Heart right ventricle (tissue), 16 donors: ENCODE results near the gene DZIP3. TPM values are rescaled to one million over a fixed set of nuclear protein-coding genes. Genes with fewer than 3 reads are reported as not detected.
"Not testable (repeated sequence)": the region's sequence is repeated elsewhere in the genome, so short reads cannot be mapped to it uniquely, and the experiment has no call there.

ENCODE experiments used
- ATAC-seq, 8 donors: fragments of 200-7000 bp; cut with Tn5 transposase; one replicate each; pipeline ENCODE4 v1.9.1; 2020; ENCODE audit warnings: mild to moderate bottlenecking in 8 of 8, moderate library complexity in 8 of 8, moderate number of reproducible peaks in 1 of 8
- DNase-seq, 2 donors: peaks; one replicate each; pipeline ENCODE4 v3.0.0-alpha.2; 2020
- H3K27ac ChIP-seq, 10 donors: fragments of 200-600 bp; sonication (generic) in 2 of 10; one replicate each; pipeline versions ENCODE4 v1.5.0 to v1.8.0; 2020 to 2022; ENCODE audit warnings: mild to moderate bottlenecking in 3 of 10
- H3K27me3 ChIP-seq, 7 donors: fragments of 200-600 bp; one replicate each; pipeline ENCODE4 v1.8.0; 2021 to 2022; ENCODE audit warnings: mild to moderate bottlenecking in 2 of 7
- H3K36me3 ChIP-seq, 9 donors: fragments of 200-600 bp; sonication (generic) in 1 of 9; one replicate each; pipeline versions ENCODE4 v1.5.0 to v1.8.0; 2020 to 2022; ENCODE audit warnings: mild to moderate bottlenecking in 2 of 9
- H3K4me1 ChIP-seq, 9 donors: fragments of 200-600 bp; sonication (generic) in 1 of 9; one replicate each; pipeline versions ENCODE4 v1.5.0 to v1.8.0; 2020 to 2022; ENCODE audit warnings: mild to moderate bottlenecking in 4 of 9
- H3K4me3 ChIP-seq, 10 donors: fragments of 200-600 bp; sonication (generic) in 2 of 10; one replicate each; pipeline versions ENCODE4 v1.5.0 to v1.8.0; 2020 to 2022; ENCODE audit warnings: mild to moderate bottlenecking in 7 of 10, moderate library complexity in 2 of 10
- H3K9me3 ChIP-seq, 11 donors: fragments of 200-600 bp in 10 of 11; sonication (generic) in 2 of 11; one replicate each; pipeline versions ENCODE4 v1.5.0 to v1.8.0; 2013 to 2022; ENCODE audit warnings: mild to moderate bottlenecking in 2 of 11, control low read depth in 1 of 11, moderate library complexity in 1 of 11
- CTCF ChIP-seq, 9 donors: fragments of 200-600 bp; sonication (generic) in 2 of 9; IDR thresholded peaks; one replicate each; pipeline versions ENCODE4 v1.5.0 to v1.8.0; 2021 to 2022; ENCODE audit warnings: antibody characterized with exemption in 9 of 9, mild to moderate bottlenecking in 5 of 9, moderate library complexity in 1 of 9
- WGBS, 2 donors: extraction: QIAGEN DNeasy Blood & Tissue Kit; methylation state at CpG; one replicate each; pipeline ENCODE4 v1.1.7; 2013; ENCODE audit warnings: inconsistent platforms in 1 of 2; 5-methylcytosine and 5-hydroxymethylcytosine counted together
- intact Hi-C, 10 donors: fragments of 100-400 bp; cut with DNase I; formaldehyde crosslinking; loops; one replicate each; pipeline versions ENCODE4 v1.11.1 to v1.14.2; 2022
- polyA plus RNA-seq, 2 donors: library from polyadenylated mRNA; stranded (reverse); fragments of 200-250 nt; gene quantifications; one replicate each; pipeline ENCODE4 v1.2.3, GENCODE V29; 2013
- total RNA-seq, 10 donors: library from RNA; stranded (reverse); fragmentation: NEBNext Ultra II Directional in 3 of 10; extraction: Animal tissue kit (Norgen Biotek cat#: 25700) in 3 of 10; gene quantifications; one replicate each; pipeline versions ENCODE4 v1.2.1 to v1.2.4, GENCODE V29; 2021 to 2023
- donor health status: Arrhythmogenic right ventricular cardiomyopathy.
- donor health status: ischemic (EF 13 %, LVEDD 7.1; RV severe dilation, severe dysfunction).
- donor health status: healthy with polysubstance abuse.
- donor health status: DM: no; HTN: yes; CAD: no.
- donor health status: DM: no; HTN: no; CAD: no.
- donor health status: ischemic (EF 25% LVEDD 6.9; RV normal size, moderate dysfunction).
- donor health status: ischemic (EF 25% LVEDD 5.7; RV mildly dilated, moderate dysfunction).
- donor health status: healthy.
- donor health status: DM: yes; HTN: yes; CAD: no.
- donor health status: Ischemic cardiomyopathy.
- donor health status: ischemic (EF 35%, LVEDD 5.7; RV mildly dilated, moderate dysfunction).
- donor health status: nonischemic (EF 11% LVEDD 7.7; RV severe dilation, severe dysfunction).
- donor health status: DM: yes; HTN: yes; CAD: no.
- donor health status: PGD.
- donor health status: ischemic (EF 29% LVEDD 5.4; RV normal size, mild dysfunction).
- donor health status: nonischemic (EF 23%, LVEDD 6.1; RV moderate dilation, normal function).

Gene DZIP3
- total and polyA plus RNA-seq, 12 donors: 3.0 to 29.0 (median 18.0) TPM

DNA sequence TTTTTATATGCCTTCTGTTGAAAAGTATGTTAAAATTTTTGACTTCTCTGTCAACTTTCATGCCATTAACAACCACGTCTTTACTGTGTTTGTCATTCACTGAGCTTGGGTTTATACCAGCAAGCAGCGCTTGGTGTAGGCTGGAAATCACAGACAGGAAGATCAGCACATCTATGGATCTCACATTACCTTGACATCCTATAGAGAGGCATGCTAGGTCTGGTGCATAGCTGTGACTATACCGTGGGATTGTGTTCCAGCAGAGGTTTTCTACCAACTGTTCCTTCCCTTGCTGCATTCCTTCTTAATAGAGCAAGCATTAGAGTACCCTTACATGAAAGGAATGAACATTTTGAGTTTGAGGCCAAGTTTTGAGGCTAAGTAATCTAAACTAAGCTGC, 53.0 kb downstream of the DZIP3 start:
- no peaks in the 10 kb centered on the region for H3K9me3 ChIP-seq
- no peaks in the 10 kb centered on the region for H3K27me3 ChIP-seq
- H3K4me3 ChIP-seq: no peak overlapping the region
- 95% methylated on average over 3 of the region's 3 CpGs for WGBS, 2 donors
- intact Hi-C loops: no loop called here
- TF ChIP-seq CTCF (IDR thresholded peaks at IDR 0.05): no peak
- H3K4me1 ChIP-seq: no peaks in the 10 kb centered on the region
- no peak overlapping the region for H3K27ac ChIP-seq
- DNase-seq (no peak), ATAC-seq (no peak)
- H3K36me3 ChIP-seq: peaks cover 0 to 54% (median 6%) of the 10 kb centered on the region in 9 donors

DNA sequence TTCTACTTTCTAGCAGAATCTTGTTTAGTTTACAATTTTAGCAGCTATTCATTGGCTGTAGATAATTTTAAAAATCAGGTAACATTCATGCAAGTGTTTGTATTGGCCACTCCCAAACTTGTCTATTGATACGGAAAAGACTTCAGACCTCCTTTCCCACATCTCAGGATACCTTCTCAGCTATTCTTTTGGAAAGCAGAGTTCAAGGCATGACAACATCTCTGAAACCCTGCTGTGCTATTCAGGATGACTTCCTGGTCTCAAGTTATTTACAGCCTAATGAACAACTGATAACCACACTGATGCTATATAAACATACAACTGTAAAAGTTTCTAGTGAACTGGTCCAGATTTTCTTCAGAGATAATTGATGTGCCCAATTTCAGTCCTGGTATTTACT, 55.8 kb downstream of the DZIP3 start:
- no peak for TF ChIP-seq CTCF (IDR thresholded peaks at IDR 0.05)

DNA sequence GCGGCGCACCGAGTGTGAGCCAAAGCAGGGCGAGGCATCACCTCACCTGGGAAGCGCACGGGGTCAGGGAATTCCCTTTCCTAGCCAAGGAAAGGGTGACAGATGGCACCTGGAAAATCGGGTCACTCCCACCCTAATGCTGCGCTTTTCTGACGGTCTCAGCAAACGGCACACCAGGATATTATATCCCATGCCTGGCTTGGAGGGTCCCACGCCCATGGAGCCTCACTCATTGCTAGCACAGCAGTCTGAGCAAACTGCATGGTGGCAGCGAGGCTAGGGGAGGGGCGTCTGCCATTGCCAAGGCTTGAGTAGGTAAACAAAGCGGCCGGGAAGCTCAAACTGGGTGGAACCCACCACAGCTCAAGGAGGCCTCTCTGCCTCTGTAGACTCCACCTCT, 66.1 kb downstream of the DZIP3 start:
- H3K4me1 ChIP-seq, DNase-seq, H3K9me3 ChIP-seq, H3K27me3 ChIP-seq, intact Hi-C loops, H3K4me3 ChIP-seq, H3K27ac ChIP-seq, ATAC-seq: not testable (repeated sequence)
- peaks cover 0 to 56% (median 7%) of the 10 kb centered on the region in 9 donors for H3K36me3 ChIP-seq
- WGBS, 2 donors: 98% methylated on average over 15 of the region's 15 CpGs

More for the DNA sequence above, 55.8 kb downstream of the DZIP3 start:
- 93 to 98% methylated on average over 1 of the region's 1 CpG for WGBS, 2 donors
- Histone ChIP-seq H3K27ac (no peak overlapping the region), H3K4me3 (no peak overlapping the region), H3K9me3 (no peaks in the 10 kb centered on the region), H3K36me3 (peaks cover 0 to 79% (median 4%) of the 10 kb centered on the region in 9 donors), H3K27me3 (no peaks in the 10 kb centered on the region), H3K4me1 (no peaks in the 10 kb centered on the region)
- intact Hi-C loops: no loop called here
- DNase-seq (no peak), ATAC-seq (no peak)

- no peak for TF ChIP-seq CTCF (IDR thresholded peaks at IDR 0.05)
- peak overlapping the region in 2 of 10 donors; percentile 8 to 10 for H3K4me3 ChIP-seq
- intact Hi-C loops: loop anchor here in 8 of 10 donors (2.0 to 10.0 kb wide), 5 partner anchors 253 to 423 kb away; no protein-coding TSS in a partner anchor
- 52 to 66% methylated on average over 2 of the region's 2 CpGs for WGBS, 2 donors
- H3K36me3 ChIP-seq: peaks cover 0 to 18% (median 3%) of the 10 kb centered on the region in 9 donors
- H3K4me1 ChIP-seq: peaks cover 0 to 6% (median 0%) of the 10 kb centered on the region in 9 donors
- no peak for DNase-seq
- ATAC-seq: no peak
- H3K9me3 ChIP-seq: no peaks in the 10 kb centered on the region
- no peak overlapping the region for H3K27ac ChIP-seq
- no peaks in the 10 kb centered on the region for H3K27me3 ChIP-seq
Observed at GRCh38 chr3:108661699-108662098, 72.2 kb downstream of the DZIP3 start.

- 20 to 25% methylated on average over 6 of the region's 6 CpGs for WGBS, 2 donors
- peaks cover 0 to 18% (median 3%) of the 10 kb centered on the region in 9 donors for H3K36me3 ChIP-seq
- no peaks in the 10 kb centered on the region for H3K27me3 ChIP-seq
- DNase-seq: peak in 1 of 2 donors; percentile 14
- H3K9me3 ChIP-seq: no peaks in the 10 kb centered on the region
- peak in 7 of 8 donors; percentile 58 to 78 (median 65) for ATAC-seq
- intact Hi-C loops: loop anchor here in 8 of 10 donors (2.0 to 10.0 kb wide), 5 partner anchors 253 to 423 kb away; no protein-coding TSS in a partner anchor
- peak; percentile 52 to 84 (median 78) for TF ChIP-seq CTCF (IDR thresholded peaks at IDR 0.05)
- H3K4me1 ChIP-seq: peaks cover 0 to 6% (median 0%) of the 10 kb centered on the region in 9 donors
- H3K27ac ChIP-seq: no peak overlapping the region
- H3K4me3 ChIP-seq: peak overlapping the region in 2 of 10 donors; percentile 8 to 10
Observed at GRCh38 chr3:108662142-108662738, 72.7 kb downstream of the DZIP3 start.
